Stimulated activated CD8-positive, alpha-beta memory T cell treated with anti-CD3 and anti-CD28 coated beads, Interleukin-12 subunit alpha, Interleukin-12 subunit beta, amount 100 ng/mL, for 4 hours (primary cell): Measurements from ENCODE around the gene PER1.
"Not testable (repeated sequence)": the region's sequence is repeated elsewhere in the genome, so short reads cannot be mapped to it uniquely, and the experiment has no call there.

Experiments
- DNase-seq: peaks from one replicate; pipeline ENCODE4 v3.0.0-alpha.2; 2020; ENCODE audit warnings: low read depth

PER1 gene

DNA sequence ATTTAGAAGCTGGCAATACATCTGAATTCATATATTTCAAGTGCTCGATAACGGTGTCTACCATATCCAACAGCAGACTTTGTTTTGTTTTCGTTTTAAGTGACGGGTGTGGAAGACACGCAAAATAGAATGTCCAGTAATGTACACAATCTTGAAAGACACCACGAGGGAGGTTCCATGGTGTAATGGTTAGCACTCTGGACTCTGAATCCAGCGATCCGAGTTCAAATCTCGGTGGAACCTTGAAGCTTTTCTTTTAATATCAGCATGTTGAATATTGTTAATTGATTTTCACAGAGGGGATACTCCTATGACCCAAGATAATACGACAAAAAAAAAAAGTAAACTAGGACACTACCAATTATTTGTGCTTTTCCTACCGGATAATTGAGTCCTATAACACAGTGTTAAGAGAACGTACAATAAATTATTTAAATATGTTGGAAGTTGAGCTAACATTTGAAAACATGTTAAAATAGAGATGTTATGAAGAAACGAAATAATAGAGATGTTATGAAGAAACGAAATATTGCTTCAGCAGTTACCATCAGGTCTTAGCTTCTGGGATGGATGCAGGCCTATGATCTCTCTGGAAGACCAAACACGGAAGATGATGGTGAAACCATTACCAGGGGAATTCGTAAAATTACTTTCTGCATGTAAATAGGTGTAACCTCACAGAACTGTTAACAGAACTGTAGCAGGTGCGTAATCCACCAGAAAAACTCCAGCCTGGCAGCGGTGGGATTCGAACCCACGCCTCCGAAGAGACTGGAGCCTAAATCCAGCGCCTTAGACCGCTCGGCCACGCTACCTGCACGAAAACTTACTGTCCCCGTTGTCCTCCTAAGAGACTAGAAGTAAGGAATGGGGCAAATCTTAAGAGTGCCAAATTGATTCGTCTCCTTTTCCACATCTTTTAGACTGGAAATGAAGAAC is 32.4 kb downstream of the PER1 start:
- DNase-seq, result peak; percentile 59

DNA sequence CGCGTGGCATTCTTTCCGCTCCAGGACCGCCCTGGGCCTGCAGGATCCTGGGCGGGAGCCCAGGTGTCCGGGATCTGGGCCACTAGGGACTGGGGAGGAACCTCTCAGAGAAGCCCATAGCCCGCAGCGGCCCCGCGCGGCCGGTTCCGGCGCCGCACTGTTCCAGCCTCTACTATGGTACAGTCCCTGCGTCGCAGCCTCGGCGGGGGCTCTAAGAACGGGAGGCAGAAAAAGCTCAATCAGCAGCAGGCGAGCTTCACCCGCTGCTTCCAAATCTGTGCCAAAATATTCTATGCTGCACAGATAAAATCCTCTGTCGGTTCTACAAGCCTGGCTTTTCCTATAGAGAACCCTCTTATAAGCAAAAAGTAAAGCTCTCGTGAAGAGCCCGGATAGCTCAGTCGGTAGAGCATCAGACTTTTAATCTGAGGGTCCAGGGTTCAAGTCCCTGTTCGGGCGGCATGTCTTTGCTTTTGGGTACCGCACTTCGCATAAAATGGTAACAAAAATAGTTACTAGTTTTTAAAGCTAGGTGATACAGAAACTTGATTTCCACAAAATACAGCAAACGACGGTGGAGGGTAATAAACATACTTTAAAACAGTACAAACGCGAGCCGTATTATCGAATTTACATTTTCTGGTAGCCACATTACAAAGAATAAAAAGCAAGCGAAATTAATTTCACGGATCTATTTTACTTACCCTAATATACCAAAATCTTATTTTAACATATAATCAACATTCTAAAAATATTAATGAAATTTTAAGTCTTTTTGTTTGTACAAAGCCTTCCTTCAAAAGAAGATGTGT is 33.2 kb downstream of the PER1 start:
- DNase-seq, result peak; percentile 75

DNA sequence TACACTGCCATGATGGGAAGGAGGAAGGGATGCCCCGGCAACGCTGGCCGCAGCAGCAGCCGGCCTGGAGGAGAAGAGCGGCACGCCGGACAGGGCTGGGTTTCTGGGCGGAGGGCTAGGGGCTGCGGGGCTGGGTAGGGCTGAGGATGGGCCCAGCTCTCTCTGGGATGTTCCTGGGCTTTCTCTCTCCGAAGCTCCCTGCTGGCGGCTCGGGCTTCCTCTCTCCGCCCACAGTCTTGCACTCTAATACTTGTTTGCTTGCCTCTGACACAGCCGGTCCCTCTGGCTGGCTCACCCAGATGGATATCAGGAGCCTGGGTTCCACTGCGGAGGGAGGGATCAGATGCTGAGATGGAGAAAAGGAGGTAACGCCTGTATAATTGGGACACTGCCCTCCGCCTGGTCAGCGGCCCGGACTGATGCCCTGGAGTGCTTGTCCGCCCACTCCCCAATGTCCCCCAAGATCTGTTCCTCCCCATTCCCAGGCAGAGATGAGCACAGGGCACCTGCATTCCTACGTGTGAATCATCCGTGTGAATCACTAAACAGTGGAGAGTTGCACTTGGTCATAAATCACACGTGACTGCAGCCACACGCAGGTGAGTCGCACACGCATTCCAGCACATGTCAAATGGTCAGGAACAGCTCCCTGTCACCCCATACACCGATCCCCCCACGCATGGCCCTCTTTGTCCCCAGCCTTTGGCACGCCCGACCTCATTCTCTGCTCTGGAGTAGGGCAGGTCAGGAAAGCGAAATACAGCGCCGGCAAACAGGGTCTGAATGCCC is 34.0 kb downstream of the PER1 start, which contains the start of gene ALOXE3:
TSS of gene ALOXE3 (minus strand) at position 535 of the 789 bp plus-strand sequence. CDS start at position 11, 524 bp downstream.
- no peak for DNase-seq

DNA sequence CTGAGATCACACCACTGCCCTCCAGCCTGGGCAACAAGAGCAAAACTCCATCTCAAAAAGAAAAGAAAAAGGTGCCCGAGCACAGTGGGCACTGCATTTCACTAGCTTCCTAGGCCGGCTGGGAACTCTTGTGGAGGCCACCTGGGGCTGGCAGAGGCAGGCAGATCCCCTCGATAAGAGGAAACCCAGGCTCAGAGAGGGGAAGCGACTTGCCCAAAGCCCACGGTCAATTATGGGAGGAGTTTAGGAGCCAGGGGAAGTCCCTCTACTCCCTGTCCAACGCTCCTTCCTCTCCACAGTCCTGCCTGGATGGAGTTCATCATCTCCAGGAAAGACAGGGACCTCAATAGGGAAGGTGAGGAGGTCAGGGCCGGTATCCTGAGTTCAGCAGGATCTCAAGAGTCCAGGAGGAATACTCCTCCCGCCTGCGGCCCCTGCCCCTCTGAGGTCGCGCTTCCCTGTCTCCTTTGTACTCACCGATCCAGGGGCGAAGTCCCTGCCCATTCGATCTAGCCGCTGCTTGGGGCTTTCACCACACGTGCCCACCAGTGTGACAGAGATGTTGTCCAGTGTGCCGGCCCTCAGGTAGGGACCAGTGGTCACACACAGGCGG is 34.7 kb downstream of the PER1 start:
- no peak for DNase-seq

DNA sequence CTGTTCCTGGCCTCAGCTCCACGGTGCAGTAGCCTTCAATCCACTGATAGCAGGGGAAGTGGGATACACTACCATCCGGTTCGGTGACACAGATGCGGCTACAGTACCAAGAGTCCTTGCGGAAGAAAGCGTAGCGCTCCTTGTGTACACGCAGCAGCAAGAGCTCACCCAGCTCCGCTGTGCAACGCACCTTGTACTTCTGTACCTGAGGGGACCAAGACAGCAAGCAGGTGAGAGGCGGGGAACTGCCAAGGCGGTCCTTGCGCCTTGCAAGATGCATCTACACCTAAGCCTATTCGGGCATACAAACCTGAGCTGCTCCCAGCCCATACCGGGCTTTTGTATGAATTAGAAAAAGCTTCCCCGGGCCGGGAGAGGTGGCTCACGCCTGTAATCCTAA is 35.4 kb downstream of the PER1 start:
- no peak for DNase-seq

DNA sequence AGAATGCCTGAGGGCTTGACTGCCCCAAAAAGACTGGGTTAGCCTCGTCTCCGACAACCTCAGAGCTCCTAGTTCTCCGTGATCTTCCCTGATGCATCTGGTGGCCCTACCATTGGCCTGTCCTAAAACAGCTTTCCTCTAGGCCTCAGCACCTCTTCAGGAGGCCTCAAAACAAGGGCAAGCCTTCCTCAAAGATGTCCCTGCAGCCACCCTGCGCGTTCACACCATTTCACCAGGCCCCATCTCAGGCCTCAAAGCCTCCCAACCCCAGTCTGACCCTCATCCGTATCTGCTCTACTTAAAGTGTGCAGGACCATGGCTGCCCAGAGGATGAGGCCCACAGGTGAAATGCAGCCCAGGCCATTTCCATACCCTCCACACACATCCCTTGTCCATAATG is 41.3 kb downstream of the PER1 start:
- no peak for DNase-seq

DNA sequence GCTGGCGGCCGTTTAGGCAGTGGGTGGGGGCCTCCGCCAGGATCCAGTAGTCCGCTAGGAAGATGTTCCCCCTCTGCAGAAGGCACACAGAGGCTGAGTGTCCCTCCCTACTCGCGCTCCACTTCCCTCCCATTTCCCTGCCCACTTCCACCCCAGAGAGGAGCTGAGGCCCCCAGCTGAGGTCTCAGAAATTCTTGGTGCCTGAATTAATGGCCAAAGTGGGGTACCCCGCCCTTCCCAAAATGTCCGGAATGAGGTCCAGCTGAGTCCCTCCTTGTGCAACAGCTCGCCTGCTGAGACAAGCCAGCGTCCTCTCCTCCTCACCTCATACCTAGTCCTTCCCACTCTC is 41.8 kb downstream of the PER1 start:
- no peak for DNase-seq

DNA sequence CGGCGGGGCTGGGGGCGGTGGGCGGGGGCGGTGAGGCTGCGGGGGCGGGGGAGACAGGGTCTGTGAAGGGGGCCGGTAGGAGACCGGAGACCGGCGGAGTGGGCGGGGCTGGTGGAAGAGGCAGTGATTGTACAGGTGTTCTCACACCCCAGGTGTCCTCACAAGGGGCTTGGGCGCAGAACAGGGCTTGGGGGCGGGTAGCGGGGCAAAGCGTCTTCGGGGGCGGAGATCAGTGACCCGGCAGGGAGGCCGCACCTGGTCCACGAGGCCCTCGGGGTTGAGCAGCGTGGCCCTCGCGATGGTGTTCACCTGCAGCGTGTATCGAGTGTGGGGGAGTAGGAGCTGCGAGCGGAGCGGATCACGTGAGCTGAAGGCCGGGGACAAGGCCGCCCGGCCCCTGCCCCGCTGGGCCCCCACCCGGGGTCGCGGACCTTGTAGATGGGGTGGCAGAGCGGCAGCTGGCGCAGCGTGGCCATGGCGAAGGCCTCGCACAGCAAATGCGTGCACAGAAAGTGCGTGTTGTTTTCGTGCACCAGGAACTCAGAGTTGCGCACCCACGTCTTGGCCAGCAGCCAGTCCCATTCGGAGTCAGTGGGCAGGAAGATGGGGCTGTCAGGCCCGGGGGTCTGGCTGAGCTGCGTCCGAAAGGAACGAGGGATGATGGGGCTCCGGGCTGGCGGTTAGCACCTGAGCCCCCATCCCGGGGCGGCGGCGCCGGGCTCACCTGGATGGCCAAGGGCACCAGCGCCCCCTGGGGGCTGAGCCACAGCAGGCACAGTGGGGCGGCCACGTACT is 42.3 kb downstream of the PER1 start:
- DNase-seq, result peak; percentile 63

DNA sequence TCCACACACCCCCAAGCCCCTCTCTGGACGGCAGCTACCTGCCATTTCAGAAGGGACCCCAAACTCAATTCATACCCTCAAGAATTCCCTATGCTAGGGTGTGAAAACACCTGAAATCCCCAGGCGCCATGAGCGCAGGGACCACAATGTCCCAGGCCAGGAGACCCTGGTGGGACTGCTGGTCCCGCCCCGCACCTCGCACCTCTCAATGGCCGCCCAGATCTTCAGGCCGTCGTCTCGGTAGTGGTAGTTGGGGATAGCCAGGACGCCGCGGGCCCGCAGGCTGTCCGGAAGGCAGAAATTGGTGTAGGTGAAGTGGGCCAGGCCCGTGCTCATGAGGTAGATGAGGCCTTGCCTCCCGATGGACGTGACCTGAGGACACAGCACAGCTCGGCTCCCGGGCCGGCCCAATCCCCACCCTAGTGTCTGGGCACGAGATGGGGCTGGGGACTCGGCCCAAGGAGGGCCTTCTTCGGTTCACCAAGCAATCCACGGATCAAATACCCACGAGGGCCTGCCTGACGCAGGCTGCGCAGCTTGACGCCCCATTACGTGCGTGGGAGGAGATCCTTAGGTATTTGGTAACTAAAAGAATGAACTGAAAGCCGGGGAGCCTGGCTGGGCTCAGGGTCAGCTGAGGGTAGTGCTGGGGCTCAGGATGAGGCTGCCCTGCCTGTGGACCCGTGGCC is 43.1 kb downstream of the PER1 start:
- no peak for DNase-seq

DNA sequence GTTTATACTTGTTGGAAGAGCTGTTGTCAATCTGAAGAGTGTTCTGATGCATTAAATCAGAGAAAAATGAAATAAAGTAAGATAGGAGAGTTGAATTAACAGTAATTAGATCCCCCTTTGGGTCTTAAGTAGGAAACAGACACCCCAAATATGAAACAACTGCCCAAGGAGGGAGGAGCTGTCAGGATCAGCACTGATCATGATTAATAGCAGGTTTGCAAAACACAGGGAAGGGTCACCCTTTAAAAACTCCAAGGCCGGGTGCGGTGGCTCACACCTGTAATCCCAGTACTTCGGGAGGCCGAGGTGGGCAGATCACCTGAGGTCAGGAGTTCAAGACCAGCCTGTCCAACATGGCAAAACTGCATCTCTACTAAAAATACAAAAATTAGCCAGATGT is 45.2 kb downstream of the PER1 start:
- DNase-seq, result not testable (repeated sequence)

DNA sequence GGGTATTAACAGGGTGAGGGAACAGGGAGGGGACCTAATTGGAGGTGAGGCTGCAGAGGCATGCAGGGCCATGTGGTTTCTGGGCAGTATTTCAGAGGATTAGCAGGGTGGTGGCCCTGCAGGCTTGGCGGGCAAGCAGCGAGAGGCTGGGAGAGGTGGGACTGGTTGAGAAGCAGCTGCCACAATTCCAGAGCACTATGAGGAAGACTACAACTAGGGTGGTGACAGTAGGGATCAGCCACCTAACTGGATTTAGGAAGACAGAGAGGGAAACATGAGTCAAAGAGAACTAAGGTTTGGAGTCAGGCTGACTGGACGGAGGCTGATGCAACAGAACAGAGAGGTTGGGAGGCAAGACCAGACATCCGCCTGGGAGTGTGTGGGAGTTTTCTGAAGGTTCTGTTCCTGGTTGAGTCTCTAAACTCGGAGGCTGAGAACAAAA is 46.2 kb downstream of the PER1 start:
- DNase-seq, result no peak

DNA sequence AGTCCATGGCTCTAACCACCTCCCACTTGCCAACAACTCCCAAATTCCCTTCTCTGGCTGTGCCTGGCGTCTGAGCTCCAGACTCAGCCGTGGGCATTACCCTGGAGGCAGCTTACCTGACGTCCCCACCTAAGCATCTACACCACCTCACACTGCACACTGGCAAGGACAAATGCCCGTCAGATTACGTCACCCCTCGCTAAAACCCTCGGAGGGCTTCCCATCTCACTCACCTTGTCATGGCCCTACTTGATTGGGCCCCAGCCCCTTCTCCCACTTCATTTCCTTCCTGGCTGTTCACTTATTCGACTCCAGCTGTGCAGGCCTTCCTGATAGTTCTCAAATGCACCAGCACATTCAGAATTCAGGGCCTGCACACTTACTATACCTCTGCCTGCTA is 47.3 kb downstream of the PER1 start:
- no peak for DNase-seq

DNA sequence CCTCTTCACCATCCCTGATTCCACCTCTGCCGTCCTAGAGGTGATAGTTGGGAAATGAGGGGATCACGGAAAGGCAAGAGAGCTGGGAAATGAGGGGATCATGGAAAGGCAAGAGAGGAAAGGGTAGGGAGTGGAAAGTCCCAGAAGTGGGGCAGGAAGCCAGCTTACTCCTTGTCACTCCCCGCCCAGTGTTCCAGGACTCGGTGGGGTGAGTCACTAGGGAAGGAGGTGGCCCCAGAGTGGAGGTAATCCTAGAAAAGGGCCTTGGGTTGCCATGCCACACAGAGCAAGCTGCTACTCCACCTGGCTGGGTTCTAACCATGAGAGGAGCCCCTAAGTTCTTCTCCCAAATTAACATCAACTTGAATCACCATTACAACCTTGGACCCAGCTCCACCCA is 48.7 kb downstream of the PER1 start:
- no peak for DNase-seq

DNA sequence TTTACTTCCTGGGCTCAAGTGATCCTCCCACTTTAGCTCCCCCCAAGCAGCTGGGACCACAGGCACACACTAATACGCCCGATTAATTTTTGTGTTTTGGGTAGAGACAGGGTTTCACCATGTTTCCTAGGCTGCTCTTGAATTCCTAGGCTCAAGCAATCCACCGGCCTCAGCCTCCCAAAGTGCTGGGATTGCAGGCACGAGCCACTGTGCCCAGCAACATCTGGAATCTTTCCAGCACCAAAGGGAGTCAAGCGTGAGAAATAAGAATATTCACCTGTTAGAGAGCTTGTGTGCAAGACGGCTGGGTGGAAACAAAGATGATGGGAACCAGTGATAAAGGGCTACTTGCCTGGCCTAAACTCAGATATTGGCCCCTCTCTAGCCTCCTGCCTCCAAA is 50.5 kb downstream of the PER1 start:
- DNase-seq, result no peak

DNA sequence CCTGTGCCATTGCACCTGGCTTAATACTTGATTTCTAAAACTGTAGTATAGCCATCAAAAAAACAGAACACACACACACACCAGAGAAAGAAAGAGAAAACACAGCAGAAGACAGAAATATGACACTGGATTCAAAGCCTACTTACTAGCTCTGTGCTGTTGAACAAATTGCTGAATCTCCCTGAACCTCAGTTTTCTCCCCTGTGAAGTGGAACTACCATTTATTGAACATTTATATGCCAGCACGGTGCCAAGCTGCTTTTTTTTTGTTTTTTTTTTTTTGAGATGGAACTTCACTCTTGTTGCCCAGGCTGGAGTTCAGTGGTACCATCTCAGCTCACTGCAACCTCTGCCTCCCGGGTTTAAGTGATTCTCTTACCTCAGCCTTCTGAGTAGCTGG is 51.4 kb downstream of the PER1 start:
- no peak for DNase-seq

DNA sequence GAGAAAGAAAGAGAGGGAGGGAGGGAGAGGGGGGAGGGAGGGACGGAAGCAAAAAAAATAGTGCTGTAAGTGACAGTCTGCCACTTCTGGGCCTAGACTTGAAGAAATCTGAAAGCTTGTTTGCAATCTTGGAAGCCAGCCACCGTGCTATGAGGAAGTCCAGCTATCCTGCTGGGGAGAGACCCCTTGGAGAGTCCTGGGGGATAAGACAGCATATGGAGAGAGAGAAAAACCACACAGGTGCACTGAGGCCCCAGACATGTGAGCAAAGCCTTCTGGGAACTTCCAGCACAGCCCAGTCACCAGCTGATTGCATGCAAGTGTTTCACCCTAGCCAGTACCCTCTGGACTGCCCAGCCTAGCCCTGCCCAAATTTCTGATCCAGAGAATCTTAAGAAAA is 52.1 kb downstream of the PER1 start:
- no peak for DNase-seq

DNA sequence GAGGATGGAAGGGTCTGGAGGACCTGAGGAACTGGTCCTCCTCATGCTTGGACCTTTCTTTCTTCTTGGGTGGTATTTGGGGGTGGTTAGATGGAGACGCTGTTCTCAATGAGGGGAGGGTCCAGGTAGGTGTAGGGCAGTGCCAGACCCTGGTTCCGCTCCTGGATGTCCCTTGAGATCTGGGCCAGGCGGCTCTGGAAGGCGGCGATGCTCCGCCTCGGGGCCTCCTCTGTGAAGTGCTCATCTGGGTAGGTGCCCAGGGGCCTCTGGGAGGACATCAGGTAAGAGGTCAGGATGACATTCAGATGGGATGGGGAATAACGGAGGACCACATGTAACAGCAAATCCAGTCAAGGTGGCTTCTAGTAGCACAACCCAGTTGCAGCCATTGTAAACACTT is 55.7 kb downstream of the PER1 start:
- no peak for DNase-seq

DNA sequence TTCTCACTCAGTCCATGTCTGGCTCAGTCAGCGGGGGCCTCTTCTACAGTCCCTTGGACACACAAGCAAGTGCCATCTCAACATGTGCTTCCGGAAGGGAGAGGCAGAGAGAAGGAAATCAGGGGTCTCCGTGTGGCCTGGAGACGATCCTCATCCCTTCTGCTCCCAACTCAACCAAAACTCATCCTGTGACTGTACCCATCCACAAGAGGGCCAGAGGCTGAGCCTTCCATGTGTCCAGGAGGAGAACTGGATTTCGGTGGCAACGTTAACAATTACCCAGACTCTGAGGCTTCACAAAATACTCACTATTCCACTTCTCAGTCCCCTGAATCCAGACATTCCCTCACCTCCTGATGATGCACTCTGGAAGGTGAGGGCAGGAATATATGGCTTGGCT is 56.8 kb downstream of the PER1 start:
- no peak for DNase-seq

DNA sequence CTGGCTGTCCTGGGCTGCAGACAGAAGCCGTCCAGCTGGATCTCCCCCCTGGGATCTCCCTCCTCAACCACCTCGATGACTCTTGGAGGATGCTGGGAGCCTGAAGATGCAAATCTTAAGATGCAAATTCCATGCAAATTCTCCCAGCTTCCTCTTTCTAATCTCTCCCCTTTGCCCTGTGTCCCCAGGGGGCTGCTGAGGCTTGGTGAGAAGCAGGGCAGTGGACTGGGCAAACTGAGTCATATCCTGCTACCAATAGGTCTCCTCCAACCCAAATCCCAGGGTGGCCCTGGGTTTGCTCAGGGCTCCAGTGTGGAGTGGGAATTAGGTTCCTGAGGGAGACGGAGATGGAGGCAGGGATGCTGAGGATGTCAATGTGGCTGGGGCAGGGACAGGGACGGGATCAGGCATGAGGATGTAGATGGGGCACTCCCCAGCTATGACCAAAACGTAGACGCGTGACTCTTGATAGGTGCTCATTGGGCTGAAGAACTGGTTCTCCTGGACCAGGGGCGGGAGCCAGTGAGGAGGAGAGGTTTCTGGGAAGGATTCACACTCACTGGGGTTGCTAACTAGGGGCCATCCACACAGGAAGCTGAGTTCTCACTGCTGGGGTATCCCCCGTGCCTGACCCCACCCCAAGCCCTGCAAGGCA is 61.0 kb downstream of the PER1 start:
- no peak for DNase-seq
